Astrocyte of the cerebellum (primary cell): Measurements from ENCODE around the gene METTL14.

Experiments
- DNase-seq: peaks from one replicate; pipeline ENCODE4 v3.0.0-alpha.2; 2011; ENCODE audit warnings: low read depth
- H3K4me3 ChIP-seq: 2 replicates; pipeline ENCODE4 v1.5.1; 2011; ENCODE audit warnings: mild to moderate bottlenecking, low read depth, low read length, moderate library complexity
- in situ Hi-C: cut with HindIII; loops from 2 replicates; pipeline ENCODE4 v1.10.0; 2017; ENCODE audit warnings: low sequenced_read_pairs
- TF ChIP-seq, protein P1 (sequence below): IDR thresholded peaks from 2 replicates; pipeline ENCODE4 v1.5.1; 2012; ENCODE audit warnings: low read length, low read depth, moderate library complexity, mild to moderate bottlenecking; ENCODE audit errors: missing control alignments

The METTL14 gene

DNA sequence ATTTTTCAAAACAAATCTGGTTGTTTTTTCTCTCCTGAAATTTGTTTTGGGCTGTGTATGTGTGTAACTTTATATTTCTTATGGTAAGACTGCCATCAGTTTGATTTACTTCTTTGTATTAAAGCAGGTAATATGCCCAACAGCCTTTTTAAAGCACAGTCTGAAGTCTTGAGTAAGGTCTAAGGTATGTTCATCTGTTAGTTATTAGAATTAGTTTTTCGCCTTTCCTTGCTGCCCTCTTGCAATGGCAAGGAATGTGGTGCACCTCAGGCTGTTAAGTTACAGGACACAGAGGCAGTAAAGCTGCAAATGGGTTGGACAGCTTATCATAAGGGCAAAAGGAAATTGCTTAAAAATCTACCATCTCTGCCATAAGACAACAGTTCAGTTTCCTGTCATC, 71.8 kb downstream of the METTL14 start:
- in situ Hi-C loops = no loop called here
- TF ChIP-seq, protein P1, sequence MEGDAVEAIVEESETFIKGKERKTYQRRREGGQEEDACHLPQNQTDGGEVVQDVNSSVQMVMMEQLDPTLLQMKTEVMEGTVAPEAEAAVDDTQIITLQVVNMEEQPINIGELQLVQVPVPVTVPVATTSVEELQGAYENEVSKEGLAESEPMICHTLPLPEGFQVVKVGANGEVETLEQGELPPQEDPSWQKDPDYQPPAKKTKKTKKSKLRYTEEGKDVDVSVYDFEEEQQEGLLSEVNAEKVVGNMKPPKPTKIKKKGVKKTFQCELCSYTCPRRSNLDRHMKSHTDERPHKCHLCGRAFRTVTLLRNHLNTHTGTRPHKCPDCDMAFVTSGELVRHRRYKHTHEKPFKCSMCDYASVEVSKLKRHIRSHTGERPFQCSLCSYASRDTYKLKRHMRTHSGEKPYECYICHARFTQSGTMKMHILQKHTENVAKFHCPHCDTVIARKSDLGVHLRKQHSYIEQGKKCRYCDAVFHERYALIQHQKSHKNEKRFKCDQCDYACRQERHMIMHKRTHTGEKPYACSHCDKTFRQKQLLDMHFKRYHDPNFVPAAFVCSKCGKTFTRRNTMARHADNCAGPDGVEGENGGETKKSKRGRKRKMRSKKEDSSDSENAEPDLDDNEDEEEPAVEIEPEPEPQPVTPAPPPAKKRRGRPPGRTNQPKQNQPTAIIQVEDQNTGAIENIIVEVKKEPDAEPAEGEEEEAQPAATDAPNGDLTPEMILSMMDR = no peak
- DNase-seq = no peak
- no peak overlapping the region for H3K4me3 ChIP-seq

DNA sequence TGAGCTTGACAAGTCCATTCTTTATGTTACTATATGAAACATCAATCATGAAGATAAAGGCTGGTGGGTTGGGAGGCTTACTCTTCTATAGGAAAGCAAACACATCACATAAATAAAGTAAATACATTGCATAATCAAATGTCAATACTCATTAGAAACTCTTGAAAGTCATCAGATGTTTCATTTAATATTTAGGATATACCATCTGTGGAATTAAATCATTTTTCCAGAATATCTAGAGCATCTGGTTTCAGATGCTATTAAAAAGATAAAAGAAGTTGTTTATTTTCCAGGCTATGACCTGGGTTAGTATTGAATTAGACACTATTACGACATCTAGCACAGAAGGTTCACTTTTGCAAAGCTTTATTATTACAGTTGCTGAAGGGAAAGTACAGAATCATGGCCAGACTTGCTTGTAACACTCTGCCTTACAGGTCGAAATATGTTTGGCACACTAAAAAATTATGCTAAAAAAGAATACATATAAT, 72.6 kb downstream of the METTL14 start:
- no peak for DNase-seq
- in situ Hi-C loops = no loop called here
- TF ChIP-seq, protein P1 = no peak
- H3K4me3 ChIP-seq = no peak overlapping the region

DNA sequence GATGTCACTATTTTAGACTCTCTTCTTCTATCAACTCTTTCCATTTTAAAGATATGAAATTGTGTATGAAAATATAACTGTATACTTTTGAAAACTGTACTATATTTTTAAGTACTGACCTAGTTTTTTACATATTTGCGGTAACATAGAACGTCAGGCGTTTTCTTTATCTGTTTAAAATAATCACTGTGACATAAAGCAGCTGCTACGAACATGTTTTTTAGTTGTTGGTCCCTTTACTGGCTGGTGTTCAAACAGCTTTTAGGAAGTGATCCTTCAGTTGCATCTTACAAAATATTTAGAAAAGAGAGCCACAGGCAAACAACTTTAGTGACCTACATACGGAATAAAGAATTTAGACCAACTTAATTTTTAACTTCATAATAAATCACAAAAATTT, 73.1 kb downstream of the METTL14 start:
- TF ChIP-seq, protein P1 = no peak
- in situ Hi-C loops = no loop called here
- no peak for DNase-seq
- H3K4me3 ChIP-seq = no peak overlapping the region

DNA sequence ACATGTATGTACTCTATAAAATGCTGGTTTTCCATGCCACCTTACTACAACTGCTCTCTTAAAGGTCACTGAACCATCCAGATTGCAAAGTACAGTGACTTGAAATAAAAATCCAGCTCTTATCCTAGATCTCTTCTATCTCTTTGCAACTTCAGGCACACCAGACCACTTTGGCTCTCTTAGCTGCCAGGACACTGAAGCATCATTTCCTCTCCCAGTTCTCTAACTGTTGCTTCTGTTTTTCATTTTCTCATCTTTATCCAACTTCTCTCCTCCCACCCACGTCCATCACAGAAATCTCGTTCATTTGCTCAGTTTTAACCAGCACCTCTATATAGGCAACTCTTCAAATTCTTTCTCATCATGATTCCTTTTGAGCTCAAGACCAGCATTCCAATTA, 74.3 kb downstream of the METTL14 start:
- in situ Hi-C loops = no loop called here
- TF ChIP-seq, protein P1 = no peak
- DNase-seq = no peak
- no peak overlapping the region for H3K4me3 ChIP-seq

DNA sequence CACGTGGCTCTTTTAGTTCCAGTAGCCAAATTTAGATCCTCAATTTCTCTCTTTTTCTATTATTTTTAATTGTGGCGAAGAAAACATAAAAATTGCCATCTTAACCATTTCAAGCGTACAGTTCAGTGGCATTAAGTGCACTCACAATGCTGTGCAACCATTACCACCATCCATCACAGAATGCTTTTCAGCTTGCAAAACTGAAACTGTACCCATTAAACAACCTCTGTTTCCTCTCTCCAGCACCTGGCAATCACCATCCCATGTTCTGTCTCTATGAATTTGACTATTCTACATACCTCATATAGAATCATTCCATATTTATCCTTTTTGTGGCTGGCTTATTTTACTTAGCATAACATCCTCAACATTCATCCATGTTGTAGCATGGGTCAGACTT, 74.9 kb downstream of the METTL14 start:
- DNase-seq = no peak
- in situ Hi-C loops = no loop called here
- TF ChIP-seq, protein P1 = no peak
- no peak overlapping the region for H3K4me3 ChIP-seq

DNA sequence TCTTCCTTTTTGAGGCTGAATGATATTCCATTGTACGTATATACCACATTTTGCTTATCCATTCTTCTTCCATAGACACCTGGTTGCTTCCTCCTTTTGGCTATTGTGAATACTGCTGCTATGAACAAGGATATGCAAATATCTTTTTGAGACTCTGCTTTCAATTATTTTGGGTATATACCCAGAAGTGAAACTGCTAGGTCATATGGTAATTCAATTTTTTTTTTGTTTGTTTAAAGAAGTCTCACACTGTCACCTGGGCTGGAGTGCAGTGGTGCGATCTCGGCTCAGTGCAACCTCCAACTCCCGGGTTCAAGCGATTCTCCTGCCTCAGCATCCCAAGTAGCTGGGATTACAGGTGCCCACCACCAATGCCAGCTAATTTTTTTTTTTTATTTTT, 75.3 kb downstream of the METTL14 start:
- H3K4me3 ChIP-seq = no peak overlapping the region
- DNase-seq = no peak
- in situ Hi-C loops = no loop called here
- TF ChIP-seq, protein P1 = no peak

DNA sequence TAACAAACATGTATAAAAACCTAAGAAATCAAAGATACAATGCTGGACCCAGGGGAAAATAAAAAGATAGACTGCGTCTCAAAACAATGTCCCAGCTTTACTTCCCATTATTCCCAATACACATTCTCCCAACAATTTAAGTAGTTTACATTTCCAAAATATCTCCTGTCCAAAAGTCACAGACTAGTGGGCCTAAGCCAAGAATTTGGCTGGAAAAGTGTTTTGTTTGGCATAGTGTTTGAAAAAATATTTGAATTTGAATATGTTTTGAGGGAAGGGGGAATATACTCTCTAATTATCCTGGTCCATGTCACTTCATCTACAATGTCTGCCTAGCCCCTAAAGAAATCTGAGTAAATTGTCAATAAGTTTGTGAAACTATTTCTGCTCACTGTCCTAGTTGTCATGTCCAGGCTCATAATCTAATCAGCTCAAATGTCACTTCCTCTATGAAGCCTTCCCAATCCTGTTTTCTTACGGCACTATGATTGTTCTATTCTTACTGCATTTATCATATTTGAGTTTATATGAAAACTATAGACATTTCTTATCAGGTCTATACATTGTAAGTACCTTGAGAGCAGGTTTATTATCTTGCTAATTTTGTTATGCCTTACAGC, 76.3 kb downstream of the METTL14 start:
- in situ Hi-C loops = no loop called here
- no peak for DNase-seq
- H3K4me3 ChIP-seq = no peak overlapping the region
- TF ChIP-seq, protein P1 = no peak
